Measurements from ENCODE around the gene MPC1.
A peak's percentile ranks its signal among the peaks of the same experiment; 100 is the strongest.

Gene MPC1

GRCh38 chr6:166334878-166335277 lies 47.9 kb downstream of the MPC1 start:
- TF ChIP-seq YY1 (IDR thresholded peaks at IDR 0.05; ENCODE audit: low read depth) (no peak), EP300 (IDR thresholded peaks at IDR 0.05; ENCODE audit: borderline replicate concordance) (no peak), CREB1 (IDR thresholded peaks at IDR 0.05; ENCODE audit: low read depth) (no peak), TCF12 (IDR thresholded peaks at IDR 0.05; ENCODE audit: low read depth) (no peak), MAX (IDR thresholded peaks at IDR 0.05) (no peak), USF1 (IDR thresholded peaks at IDR 0.05) (no peak), TAF1 (IDR thresholded peaks at IDR 0.05; ENCODE audit: low read depth) (no peak), RAD21 (IDR thresholded peaks at IDR 0.05; ENCODE audit: low read depth) (no peak), CEBPB (IDR thresholded peaks at IDR 0.05) (no peak), NFIC (IDR thresholded peaks at IDR 0.05) (no peak), TEAD4 (IDR thresholded peaks at IDR 0.05) (no peak), FOXM1 (IDR thresholded peaks at IDR 0.05; ENCODE audit: borderline replicate concordance, low read depth) (no peak), EGR1 (IDR thresholded peaks at IDR 0.05) (no peak), ZBTB7A (IDR thresholded peaks at IDR 0.05; ENCODE audit: low read depth) (no peak)
- TF ChIP-seq, protein P1, sequence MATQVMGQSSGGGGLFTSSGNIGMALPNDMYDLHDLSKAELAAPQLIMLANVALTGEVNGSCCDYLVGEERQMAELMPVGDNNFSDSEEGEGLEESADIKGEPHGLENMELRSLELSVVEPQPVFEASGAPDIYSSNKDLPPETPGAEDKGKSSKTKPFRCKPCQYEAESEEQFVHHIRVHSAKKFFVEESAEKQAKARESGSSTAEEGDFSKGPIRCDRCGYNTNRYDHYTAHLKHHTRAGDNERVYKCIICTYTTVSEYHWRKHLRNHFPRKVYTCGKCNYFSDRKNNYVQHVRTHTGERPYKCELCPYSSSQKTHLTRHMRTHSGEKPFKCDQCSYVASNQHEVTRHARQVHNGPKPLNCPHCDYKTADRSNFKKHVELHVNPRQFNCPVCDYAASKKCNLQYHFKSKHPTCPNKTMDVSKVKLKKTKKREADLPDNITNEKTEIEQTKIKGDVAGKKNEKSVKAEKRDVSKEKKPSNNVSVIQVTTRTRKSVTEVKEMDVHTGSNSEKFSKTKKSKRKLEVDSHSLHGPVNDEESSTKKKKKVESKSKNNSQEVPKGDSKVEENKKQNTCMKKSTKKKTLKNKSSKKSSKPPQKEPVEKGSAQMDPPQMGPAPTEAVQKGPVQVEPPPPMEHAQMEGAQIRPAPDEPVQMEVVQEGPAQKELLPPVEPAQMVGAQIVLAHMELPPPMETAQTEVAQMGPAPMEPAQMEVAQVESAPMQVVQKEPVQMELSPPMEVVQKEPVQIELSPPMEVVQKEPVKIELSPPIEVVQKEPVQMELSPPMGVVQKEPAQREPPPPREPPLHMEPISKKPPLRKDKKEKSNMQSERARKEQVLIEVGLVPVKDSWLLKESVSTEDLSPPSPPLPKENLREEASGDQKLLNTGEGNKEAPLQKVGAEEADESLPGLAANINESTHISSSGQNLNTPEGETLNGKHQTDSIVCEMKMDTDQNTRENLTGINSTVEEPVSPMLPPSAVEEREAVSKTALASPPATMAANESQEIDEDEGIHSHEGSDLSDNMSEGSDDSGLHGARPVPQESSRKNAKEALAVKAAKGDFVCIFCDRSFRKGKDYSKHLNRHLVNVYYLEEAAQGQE (IDR thresholded peaks at IDR 0.05; ENCODE audit: low read depth), result no peak

GRCh38 chr6:166333172-166333995 lies 49.4 kb downstream of the MPC1 start:
- no peak for TF ChIP-seq EGR1 (IDR thresholded peaks at IDR 0.05)
- no peak for TF ChIP-seq TEAD4 (IDR thresholded peaks at IDR 0.05)
- TF ChIP-seq YY1 (IDR thresholded peaks at IDR 0.05; ENCODE audit: low read depth), result no peak
- TF ChIP-seq MAX (IDR thresholded peaks at IDR 0.05), result no peak
- no peak for TF ChIP-seq TAF1 (IDR thresholded peaks at IDR 0.05; ENCODE audit: low read depth)
- TF ChIP-seq CREB1 (IDR thresholded peaks at IDR 0.05; ENCODE audit: low read depth), result no peak
- TF ChIP-seq ZBTB7A (IDR thresholded peaks at IDR 0.05; ENCODE audit: low read depth), result no peak
- TF ChIP-seq, protein P1 (IDR thresholded peaks at IDR 0.05; ENCODE audit: low read depth), result no peak
- TF ChIP-seq FOXM1 (IDR thresholded peaks at IDR 0.05; ENCODE audit: borderline replicate concordance, low read depth), result no peak

- TF ChIP-seq CEBPB (IDR thresholded peaks at IDR 0.05), result no peak
- no peak for TF ChIP-seq NFIC (IDR thresholded peaks at IDR 0.05)
- TF ChIP-seq, protein P1 (IDR thresholded peaks at IDR 0.05; ENCODE audit: low read depth), result no peak
- TF ChIP-seq YY1 (IDR thresholded peaks at IDR 0.05; ENCODE audit: low read depth), result no peak
- TF ChIP-seq MAX (IDR thresholded peaks at IDR 0.05), result no peak
- no peak for TF ChIP-seq TAF1 (IDR thresholded peaks at IDR 0.05; ENCODE audit: low read depth)
Measured at GRCh38 chr6:166331503-166332415, 51.0 kb downstream of the MPC1 start.

DNA sequence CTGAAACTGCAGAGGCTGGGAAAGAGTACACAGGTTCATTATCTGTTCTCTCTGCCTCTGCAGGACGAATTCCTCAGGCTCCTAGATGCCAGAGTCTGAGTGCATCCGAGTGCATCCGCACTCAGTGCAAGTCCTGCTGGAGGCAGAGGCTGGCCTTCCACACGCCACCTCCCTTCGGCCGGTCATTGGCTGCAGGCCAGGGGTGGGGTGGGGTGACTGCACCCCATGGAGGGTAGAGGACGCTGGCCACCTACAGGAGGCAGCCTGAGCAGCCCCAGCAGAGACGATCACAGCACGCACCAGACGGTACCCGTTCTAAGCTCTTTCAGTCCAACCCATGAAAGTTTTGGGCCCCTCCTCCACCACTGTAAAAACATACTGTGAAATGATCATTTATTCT lies 52.1 kb downstream of the MPC1 start:
- peak; percentile 38; the same call in 1 of the 2 replicates for TF ChIP-seq RAD21 (IDR thresholded peaks at IDR 0.05; ENCODE audit: low read depth)
- TF ChIP-seq NFIC (IDR thresholded peaks at IDR 0.05), result peak; percentile 86
- no peak for TF ChIP-seq FOXM1 (IDR thresholded peaks at IDR 0.05; ENCODE audit: borderline replicate concordance, low read depth)
